Karpas-422 (cell line): ENCODE measurements around the gene ABCB7. TPM values are rescaled to one million over a fixed set of nuclear protein-coding genes. Genes with fewer than 3 reads are reported as not detected.
"Not testable (repeated sequence)": the region's sequence is repeated elsewhere in the genome, so short reads cannot be mapped to it uniquely, and the experiment has no call there.

ENCODE experiments used
- DNase-seq: peaks from one replicate; pipeline ENCODE4 v3.0.0-alpha.2; 2015
- H2AFZ ChIP-seq: fragments of 200-600 bp; sonication (generic); 2 replicates; pipeline ENCODE4 v1.6.1; 2014; ENCODE audit warnings: antibody characterized with exemption, low read length, mixed read lengths
- H3K27ac ChIP-seq: fragments of 200-600 bp; sonication (generic); 2 replicates; pipeline ENCODE4 v1.5.1; 2014; ENCODE audit warnings: mild to moderate bottlenecking, low read length, moderate library complexity
- H3K27me3 ChIP-seq: fragments of 200-600 bp; sonication (generic); 2 replicates; pipeline ENCODE4 v1.6.1; 2014; ENCODE audit warnings: low read length, mixed read lengths
- H3K36me3 ChIP-seq: fragments of 200-600 bp; sonication (generic); 2 replicates; pipeline ENCODE4 v1.6.1; 2014; ENCODE audit warnings: low read length, mixed read lengths; ENCODE audit not compliant: insufficient read depth
- H3K4me1 ChIP-seq: fragments of 200-600 bp; sonication (generic); 2 replicates; pipeline ENCODE4 v1.6.1; 2014; ENCODE audit warnings: mild to moderate bottlenecking, low read length, mixed read lengths
- H3K4me2 ChIP-seq: fragments of 200-600 bp; sonication (generic); 2 replicates; pipeline ENCODE4 v1.6.1; 2014; ENCODE audit warnings: low read length, low read depth, mild to moderate bottlenecking; ENCODE audit not compliant: poor library complexity, severe bottlenecking
- H3K4me3 ChIP-seq: fragments of 200-600 bp; sonication (generic); 2 replicates; pipeline ENCODE4 v1.5.1; 2014; ENCODE audit warnings: mild to moderate bottlenecking, antibody characterized with exemption, low read length, mixed read lengths
- H3K79me2 ChIP-seq: fragments of 200-600 bp; sonication (generic); 2 replicates; pipeline ENCODE4 v1.6.1; 2014; ENCODE audit warnings: mild to moderate bottlenecking, low read length, mixed read lengths
- H3K9ac ChIP-seq: fragments of 200-600 bp; sonication (generic); 2 replicates; pipeline ENCODE4 v1.6.0; 2014; ENCODE audit warnings: low read length
- H3K9me2 ChIP-seq: fragments of 200-600 bp; sonication (generic), shearing (Covaris generic); replicated peaks from 2 replicates; pipeline ENCODE4 v1.6.0; 2014; ENCODE audit warnings: mild to moderate bottlenecking, low read length, moderate library complexity; ENCODE audit not compliant: insufficient read depth
- H3K9me3 ChIP-seq: fragments of 300-700, 200-600 bp; sonication (generic); 2 replicates; pipeline ENCODE4 v1.6.1; 2014; ENCODE audit warnings: low read length, mixed read lengths
- H4K20me1 ChIP-seq: fragments of 200-600 bp; sonication (generic); 2 replicates; pipeline ENCODE4 v1.6.1; 2014; ENCODE audit warnings: mild to moderate bottlenecking, antibody characterized with exemption, low read length, low read depth; ENCODE audit not compliant: insufficient read depth
- total RNA-seq: library from RNA; depleted of rRNA; stranded (reverse); fragments of >200 nt; shearing (Covaris generic); gene quantifications from 2 replicates; pipeline ENCODE4 v1.2.3, GENCODE V29; 2014; ENCODE audit warnings: low replicate concordance

Gene ABCB7
- total RNA-seq, 1 experiment from 2014 or later = 65.3 TPM

DNA sequence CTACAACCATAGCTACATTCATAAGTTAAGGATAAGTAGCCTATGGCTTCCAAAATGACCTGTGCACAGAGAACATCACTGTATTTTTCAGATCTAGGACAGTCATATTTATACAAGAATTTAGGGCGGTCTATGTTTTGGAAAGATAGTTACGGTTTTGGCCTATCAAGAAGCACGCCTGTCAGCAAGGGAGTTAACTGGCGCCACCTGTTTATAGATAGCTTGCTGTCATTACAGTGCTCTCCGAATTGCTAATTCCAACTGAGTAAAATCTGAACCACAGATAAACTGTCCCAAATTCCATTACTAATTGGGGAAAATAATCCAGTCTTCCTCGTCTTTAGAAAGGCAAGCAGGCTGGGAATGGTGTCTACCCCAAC, 646 bp downstream of the ABCB7 start:
- H3K36me3 ChIP-seq = no peaks in the 10 kb centered on the region; the same call in 1 of the 2 replicates
- no peaks in the 10 kb centered on the region for H3K9me3 ChIP-seq
- H3K27ac ChIP-seq = peak overlapping the region; percentile 70
- H3K4me2 ChIP-seq = peak overlapping the region; percentile 80
- no peaks in the 10 kb centered on the region for H3K9me2 ChIP-seq
- peaks cover 58% of the 10 kb centered on the region for H3K79me2 ChIP-seq
- H2AFZ ChIP-seq = peak overlapping the region; percentile 66
- H3K9ac ChIP-seq = peak overlapping the region; percentile 85
- H3K4me3 ChIP-seq = peak overlapping the region; percentile 90
- peaks cover 15% of the 10 kb centered on the region for H3K4me1 ChIP-seq
- peak; percentile 53 for DNase-seq
- H4K20me1 ChIP-seq = no peaks in the 10 kb centered on the region
- no peaks in the 10 kb centered on the region for H3K27me3 ChIP-seq

GRCh38 chrX:75154871-75155270, 1.2 kb downstream of the ABCB7 start:
- Histone ChIP-seq H4K20me1 (no peaks in the 10 kb centered on the region), H3K4me1 (peaks cover 15% of the 10 kb centered on the region), H3K27ac (no peak overlapping the region), H3K9me2 (no peaks in the 10 kb centered on the region), H3K9ac (peak overlapping the region; percentile 85), H3K4me2 (peak overlapping the region; percentile 80), H2AFZ (no peak overlapping the region), H3K4me3 (peak overlapping the region; percentile 90), H3K9me3 (0 out of 2 replicates have a peak, but pooled peaks cover under 1% of the 10 kb centered on the region), H3K79me2 (peaks cover 64% of the 10 kb centered on the region), H3K27me3 (no peaks in the 10 kb centered on the region), H3K36me3 (no peaks in the 10 kb centered on the region; the same call in 1 of the 2 replicates)
- no peak for DNase-seq

- no peak overlapping the region for H2AFZ ChIP-seq
- peaks cover 13% of the 10 kb centered on the region for H3K4me1 ChIP-seq
- H3K9ac ChIP-seq = no peak overlapping the region
- H3K9me3 ChIP-seq = peaks cover 8% of the 10 kb centered on the region
- H3K27me3 ChIP-seq = no peaks in the 10 kb centered on the region
- no peak overlapping the region for H3K4me3 ChIP-seq
- peaks cover 89% of the 10 kb centered on the region for H3K79me2 ChIP-seq
- H3K4me2 ChIP-seq = no peak overlapping the region
- no peak for DNase-seq
- no peaks in the 10 kb centered on the region for H4K20me1 ChIP-seq
- H3K27ac ChIP-seq = no peak overlapping the region
- peaks cover 7% of the 10 kb centered on the region for H3K36me3 ChIP-seq
- H3K9me2 ChIP-seq = no peaks in the 10 kb centered on the region
Observed at GRCh38 chrX:75151827-75152592, 4.1 kb downstream of the ABCB7 start.

- H3K27me3 ChIP-seq = no peaks in the 10 kb centered on the region
- no peak overlapping the region for H3K27ac ChIP-seq
- peaks cover 8% of the 10 kb centered on the region for H3K4me1 ChIP-seq
- peaks cover 7% of the 10 kb centered on the region for H3K36me3 ChIP-seq
- H3K9me2 ChIP-seq = no peaks in the 10 kb centered on the region
- H3K4me2 ChIP-seq = no peak overlapping the region
- peaks cover 8% of the 10 kb centered on the region for H3K9me3 ChIP-seq
- no peaks in the 10 kb centered on the region for H4K20me1 ChIP-seq
- no peak overlapping the region for H3K4me3 ChIP-seq
- DNase-seq = no peak
- no peak overlapping the region for H3K9ac ChIP-seq
- peaks cover 95% of the 10 kb centered on the region for H3K79me2 ChIP-seq
- no peak overlapping the region for H2AFZ ChIP-seq
Observed at GRCh38 chrX:75149654-75150053, 6.4 kb downstream of the ABCB7 start.

DNA sequence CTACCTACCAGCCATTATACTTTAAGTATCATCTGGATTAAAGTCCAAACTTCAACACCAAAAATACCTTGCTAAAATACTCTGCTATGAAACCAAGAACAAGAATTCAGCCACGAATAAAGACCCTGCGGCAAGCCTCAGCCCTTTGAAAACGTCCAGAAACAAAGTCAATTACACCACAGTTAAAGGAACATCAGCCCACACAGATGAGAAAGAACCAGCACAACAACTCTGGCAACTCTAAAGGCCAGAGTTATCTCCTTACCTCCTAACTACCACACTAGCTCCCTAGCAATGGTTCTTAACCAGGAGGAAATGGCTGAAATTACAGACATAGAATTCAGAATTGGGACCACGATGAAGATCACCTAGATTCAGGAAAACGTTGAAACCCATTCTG, 23.4 kb downstream of the ABCB7 start:
- DNase-seq = no peak
- no peaks in the 10 kb centered on the region for H3K27me3 ChIP-seq
- H3K9me2 ChIP-seq = no peaks in the 10 kb centered on the region
- H3K9ac ChIP-seq = no peak overlapping the region
- no peak overlapping the region for H2AFZ ChIP-seq
- peaks cover 5% of the 10 kb centered on the region; the same call in 1 of the 2 replicates for H3K36me3 ChIP-seq
- H3K4me2 ChIP-seq = no peak overlapping the region
- no peaks in the 10 kb centered on the region for H3K4me1 ChIP-seq
- peaks cover 83% of the 10 kb centered on the region for H3K79me2 ChIP-seq
- no peaks in the 10 kb centered on the region for H4K20me1 ChIP-seq
- H3K27ac ChIP-seq = no peak overlapping the region
- H3K9me3 ChIP-seq = peaks cover 33% of the 10 kb centered on the region
- H3K4me3 ChIP-seq = no peak overlapping the region

- DNase-seq = no peak
- peaks cover 5% of the 10 kb centered on the region; the same call in 1 of the 2 replicates for H3K36me3 ChIP-seq
- peaks cover 32% of the 10 kb centered on the region for H3K9me3 ChIP-seq
- peaks cover 82% of the 10 kb centered on the region for H3K79me2 ChIP-seq
- no peak overlapping the region for H3K4me3 ChIP-seq
- no peak overlapping the region for H3K27ac ChIP-seq
- H3K27me3 ChIP-seq = no peaks in the 10 kb centered on the region
- H3K4me1 ChIP-seq = no peaks in the 10 kb centered on the region
- no peak overlapping the region for H3K4me2 ChIP-seq
- H3K9ac ChIP-seq = no peak overlapping the region
- H3K9me2 ChIP-seq = no peaks in the 10 kb centered on the region
- no peaks in the 10 kb centered on the region for H4K20me1 ChIP-seq
- no peak overlapping the region for H2AFZ ChIP-seq
Observed at GRCh38 chrX:75131973-75132627, 24.0 kb downstream of the ABCB7 start.

- not testable (repeated sequence) for H4K20me1 ChIP-seq, H3K27ac ChIP-seq, H3K9ac ChIP-seq, H3K36me3 ChIP-seq, H3K4me2 ChIP-seq, H3K4me1 ChIP-seq, DNase-seq, H3K27me3 ChIP-seq, H3K9me2 ChIP-seq, H2AFZ ChIP-seq, H3K4me3 ChIP-seq
- Histone ChIP-seq H3K79me2 (peaks cover 80% of the 10 kb centered on the region), H3K9me3 (peaks cover 28% of the 10 kb centered on the region)
Observed at GRCh38 chrX:75129069-75129468, 27.0 kb downstream of the ABCB7 start.

GRCh38 chrX:75118296-75118695, 37.8 kb downstream of the ABCB7 start:
- Histone ChIP-seq H3K9ac (no peak overlapping the region), H3K27me3 (no peaks in the 10 kb centered on the region), H3K9me2 (no peaks in the 10 kb centered on the region), H3K9me3 (no peaks in the 10 kb centered on the region), H3K4me2 (no peak overlapping the region), H2AFZ (no peak overlapping the region), H3K27ac (no peak overlapping the region), H3K36me3 (no peaks in the 10 kb centered on the region; the same call in 1 of the 2 replicates), H3K4me3 (no peak overlapping the region), H3K79me2 (peaks cover 72% of the 10 kb centered on the region), H3K4me1 (no peaks in the 10 kb centered on the region), H4K20me1 (no peaks in the 10 kb centered on the region)
- no peak for DNase-seq
